Measurements from ENCODE around the gene POLD2.

- TF ChIP-seq CTCF (IDR thresholded peaks at IDR 0.05) (no peak), POLR2A (IDR thresholded peaks at IDR 0.05) (no peak)
These were observed 22.9 kb upstream of the POLD2 start for GRCh38 chr7:44145969-44146911.
